Stimulated activated CD8-positive, alpha-beta memory T cell treated with anti-CD3 and anti-CD28 coated beads, Interleukin-2, amount 100 ng/mL, for 1 hour (primary cell): ENCODE data around the gene ZNF536.
"Not testable (repeated sequence)": the region's sequence is repeated elsewhere in the genome, so short reads cannot be mapped to it uniquely, and the experiment has no call there.

Experiments used
- DNase-seq, 2 donors: peaks; one replicate each; pipeline ENCODE4 v3.0.0-alpha.2; 2020; ENCODE audit warnings: low read depth in 2 of 2

ZNF536 gene

GRCh38 chr19:30481823-30482222 is 109.6 kb downstream of the ZNF536 start:
- no peak for DNase-seq

- DNase-seq, result no peak
These were observed 110.8 kb downstream of the ZNF536 start for GRCh38 chr19:30482956-30483355.

- DNase-seq, result not testable (repeated sequence)
These were observed 114.1 kb downstream of the ZNF536 start for GRCh38 chr19:30486250-30486649.

GRCh38 chr19:30487178-30487577 is 115.0 kb downstream of the ZNF536 start:
- no peak for DNase-seq

GRCh38 chr19:30488191-30488590 is 116.0 kb downstream of the ZNF536 start:
- DNase-seq, result no peak

GRCh38 chr19:30490760-30491159 is 118.6 kb downstream of the ZNF536 start:
- DNase-seq, result no peak

GRCh38 chr19:30492586-30493270 is 120.5 kb downstream of the ZNF536 start:
- no peak for DNase-seq

- DNase-seq, result no peak
These were observed 124.8 kb downstream of the ZNF536 start for GRCh38 chr19:30497034-30497433.

GRCh38 chr19:30498085-30498484 is 125.9 kb downstream of the ZNF536 start:
- DNase-seq, result not testable (repeated sequence)

- DNase-seq, result no peak
These were observed 126.5 kb downstream of the ZNF536 start for GRCh38 chr19:30498707-30499106.

GRCh38 chr19:30504272-30504671 is 132.1 kb downstream of the ZNF536 start:
- DNase-seq, result no peak

- no peak for DNase-seq
These were observed 140.2 kb downstream of the ZNF536 start for GRCh38 chr19:30512176-30513081.

GRCh38 chr19:30513082-30513411 is 140.9 kb downstream of the ZNF536 start:
- DNase-seq, result no peak

- no peak for DNase-seq
These were observed 143.9 kb downstream of the ZNF536 start for GRCh38 chr19:30516111-30516510.

GRCh38 chr19:30516531-30516930 is 144.3 kb downstream of the ZNF536 start:
- no peak for DNase-seq

- no peak for DNase-seq
These were observed 146.9 kb downstream of the ZNF536 start for GRCh38 chr19:30518965-30519606.

- DNase-seq, result no peak
These were observed 147.5 kb downstream of the ZNF536 start for GRCh38 chr19:30519607-30520205.

- no peak for DNase-seq
These were observed 148.7 kb downstream of the ZNF536 start for GRCh38 chr19:30520735-30521479.

- DNase-seq, result no peak
These were observed 149.8 kb downstream of the ZNF536 start for GRCh38 chr19:30521937-30522336.

GRCh38 chr19:30522341-30522740 is 150.2 kb downstream of the ZNF536 start:
- DNase-seq, result no peak

- no peak for DNase-seq
These were observed 151.6 kb downstream of the ZNF536 start for GRCh38 chr19:30523791-30524190.

GRCh38 chr19:30525383-30525782 is 153.2 kb downstream of the ZNF536 start:
- no peak for DNase-seq
